Panc1 (cell line): ENCODE measurements around the gene CALHM4.

ENCODE experiments used
- CTCF ChIP-seq: fragments of 450-650 bp; IDR thresholded peaks from 2 replicates; pipeline ENCODE4 v1.5.1; 2017; ENCODE audit warnings: mild to moderate bottlenecking
- SIN3A ChIP-seq: IDR thresholded peaks from 2 replicates; pipeline ENCODE4 v1.6.1; 2012; ENCODE audit warnings: low read depth, mild to moderate bottlenecking, low read length, moderate library complexity, borderline replicate concordance; ENCODE audit not compliant: insufficient read depth
- TCF7L2 ChIP-seq: IDR thresholded peaks from 2 replicates; pipeline ENCODE4 v1.6.1; 2011; ENCODE audit warnings: mild to moderate bottlenecking, low read depth, low read length, inconsistent platforms

GRCh38 chr6:116513224-116513875 is 40.2 kb upstream of the CALHM4 start:
- TF ChIP-seq CTCF: no peak; the same call in 1 of the 2 replicates
- TF ChIP-seq SIN3A: no peak
- no peak for TF ChIP-seq TCF7L2
